HG02798 (cell line): ENCODE results near the gene RNU6-1.

Source experiments
- ATAC-seq: cut with Tn5 transposase; IDR thresholded peaks from one replicate; pipeline ENCODE4 v1.9.1; 2021; ENCODE audit warnings: mild to moderate bottlenecking; ENCODE audit not compliant: unreplicated experiment, poor library complexity

The RNU6-1 gene

GRCh38 chr15:67834581-67835296 lies 5.1 kb downstream of the RNU6-1 start:
- ATAC-seq, result no peak

GRCh38 chr15:67833710-67834511 lies 5.9 kb downstream of the RNU6-1 start:
- ATAC-seq, result peak; percentile 37

- no peak for ATAC-seq
Measured at GRCh38 chr15:67832897-67833709, 6.7 kb downstream of the RNU6-1 start.

- no peak for ATAC-seq
Measured at GRCh38 chr15:67832031-67832551, 7.8 kb downstream of the RNU6-1 start.

- no peak for ATAC-seq
Measured at GRCh38 chr15:67831363-67831762, 8.5 kb downstream of the RNU6-1 start.

- no peak for ATAC-seq
Measured at GRCh38 chr15:67829647-67830504, 10.0 kb downstream of the RNU6-1 start.

GRCh38 chr15:67828969-67829646 lies 10.7 kb downstream of the RNU6-1 start:
- no peak for ATAC-seq

GRCh38 chr15:67828278-67828968 lies 11.4 kb downstream of the RNU6-1 start:
- no peak for ATAC-seq

- ATAC-seq, result no peak
Measured at GRCh38 chr15:67827562-67828277, 12.1 kb downstream of the RNU6-1 start.

- no peak for ATAC-seq
Measured at GRCh38 chr15:67826717-67827561, 12.9 kb downstream of the RNU6-1 start.

GRCh38 chr15:67825881-67826716 lies 13.7 kb downstream of the RNU6-1 start:
- no peak for ATAC-seq

GRCh38 chr15:67824976-67825880 lies 14.6 kb downstream of the RNU6-1 start, which contains the start of gene SKOR1:
Gene SKOR1, plus strand, starts transcription at chr15:67825509. Its CDS starts 94 bp downstream, at chr15:67825603.
- no peak for ATAC-seq

GRCh38 chr15:67824197-67824968 lies 15.5 kb downstream of the RNU6-1 start:
- no peak for ATAC-seq
